Adrenal gland (tissue), 5 donors: ENCODE measurements around the gene KCNMA1.

Experiments
- POLR2A ChIP-seq, 2 donors: fragments of 450-650 bp; IDR thresholded peaks; one replicate each; pipeline ENCODE4 v1.6.1; 2017; ENCODE audit warnings: antibody characterized with exemption in 2 of 2, mild to moderate bottlenecking in 2 of 2, moderate library complexity in 1 of 2
- TF ChIP-seq, protein P1 (sequence below), 6 experiments: fragments of 450-650 bp in 4 of 6; fragments of 200-600 bp in 2 of 6; sonication (generic) in 1 of 6; IDR thresholded peaks; 1 replicate in 5 of 6; 2 replicates in 1 of 6; pipeline versions ENCODE4 v1.5.1 to v1.8.0; 2016 to 2021; ENCODE audit warnings: antibody characterized with exemption in 6 of 6, mild to moderate bottlenecking in 2 of 6, moderate library complexity in 1 of 6
- donor health status: DM: no; HTN: no; CAD: no.

DNA sequence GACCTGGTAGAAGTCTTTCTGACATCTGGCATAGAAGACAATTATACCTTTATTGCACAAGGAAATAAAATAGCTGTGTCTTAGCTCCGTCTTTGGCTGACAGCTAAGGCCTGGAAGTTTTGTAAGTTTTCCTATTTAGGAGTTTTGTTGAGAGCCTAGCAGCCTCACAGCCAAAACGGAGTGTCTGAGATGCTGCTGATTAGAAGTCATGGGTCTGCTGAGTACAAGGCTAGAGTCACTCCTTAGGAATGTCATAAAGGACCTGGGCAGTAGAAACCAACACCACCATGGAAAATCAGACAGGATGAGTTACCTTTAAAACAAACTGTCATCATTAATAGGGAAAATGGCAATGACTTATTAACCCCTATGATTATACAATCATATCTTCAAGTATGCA is 442.5 kb downstream of the KCNMA1 start:
- TF ChIP-seq POLR2A (IDR thresholded peaks at IDR 0.05): no peak
- TF ChIP-seq, protein P1, sequence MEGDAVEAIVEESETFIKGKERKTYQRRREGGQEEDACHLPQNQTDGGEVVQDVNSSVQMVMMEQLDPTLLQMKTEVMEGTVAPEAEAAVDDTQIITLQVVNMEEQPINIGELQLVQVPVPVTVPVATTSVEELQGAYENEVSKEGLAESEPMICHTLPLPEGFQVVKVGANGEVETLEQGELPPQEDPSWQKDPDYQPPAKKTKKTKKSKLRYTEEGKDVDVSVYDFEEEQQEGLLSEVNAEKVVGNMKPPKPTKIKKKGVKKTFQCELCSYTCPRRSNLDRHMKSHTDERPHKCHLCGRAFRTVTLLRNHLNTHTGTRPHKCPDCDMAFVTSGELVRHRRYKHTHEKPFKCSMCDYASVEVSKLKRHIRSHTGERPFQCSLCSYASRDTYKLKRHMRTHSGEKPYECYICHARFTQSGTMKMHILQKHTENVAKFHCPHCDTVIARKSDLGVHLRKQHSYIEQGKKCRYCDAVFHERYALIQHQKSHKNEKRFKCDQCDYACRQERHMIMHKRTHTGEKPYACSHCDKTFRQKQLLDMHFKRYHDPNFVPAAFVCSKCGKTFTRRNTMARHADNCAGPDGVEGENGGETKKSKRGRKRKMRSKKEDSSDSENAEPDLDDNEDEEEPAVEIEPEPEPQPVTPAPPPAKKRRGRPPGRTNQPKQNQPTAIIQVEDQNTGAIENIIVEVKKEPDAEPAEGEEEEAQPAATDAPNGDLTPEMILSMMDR (IDR thresholded peaks at IDR 0.05): no peak
